ENCODE results near the gene FAM81A. TPM values are rescaled to one million over a fixed set of nuclear protein-coding genes. Genes with fewer than 3 reads are reported as not detected.

FAM81A gene
- under 1 TPM; under 0.01 to 0.78 TPM for total RNA-seq

DNA sequence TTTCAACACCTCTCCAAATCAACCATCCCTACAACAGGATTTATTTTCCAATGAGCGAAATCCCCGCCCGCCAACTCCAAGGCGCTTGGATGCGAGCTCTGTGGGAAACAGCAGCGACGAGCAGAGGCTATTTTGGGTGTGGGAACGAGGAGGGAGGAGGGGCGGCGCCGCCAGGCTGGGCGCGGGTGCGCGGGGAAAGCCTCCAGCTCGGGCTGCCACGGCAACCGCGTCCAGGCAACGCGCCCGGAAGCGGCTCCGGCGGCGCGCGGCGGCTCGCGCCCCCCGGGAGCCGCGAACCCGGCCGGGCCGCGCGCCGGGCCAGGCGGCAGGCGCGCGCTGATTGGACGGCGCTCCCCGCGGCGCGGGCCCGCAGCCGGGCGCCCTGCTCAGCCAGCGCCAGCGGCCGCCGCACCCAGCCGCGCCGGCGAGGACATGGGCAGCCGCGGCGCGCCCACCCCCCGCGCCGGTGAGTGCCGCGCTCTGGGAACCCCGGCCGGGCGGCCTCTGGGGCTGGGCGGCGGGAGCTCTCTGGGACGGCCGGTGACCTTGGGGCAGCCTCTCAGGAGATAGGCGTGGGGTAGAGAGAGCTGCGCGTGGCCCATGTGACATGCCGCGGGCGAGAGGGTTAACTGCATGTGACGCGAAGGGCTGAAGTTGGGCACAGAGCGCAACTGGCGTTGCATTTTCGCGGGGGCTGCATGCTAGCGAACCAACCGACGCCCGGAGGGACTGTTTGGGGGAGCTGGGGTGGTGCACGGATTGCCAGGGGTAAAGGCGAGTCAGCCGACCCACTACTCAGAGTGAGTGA, at the start of gene FAM81A:
FAM81A (plus strand) TSS at position 370 of the 808 bp plus-strand sequence. CDS start 20,441 bp downstream, outside the sequence.
- Histone ChIP-seq H3K27ac (peak within 1 kb of the TSS in 1 of 4 donors; percentile 14), H3K9me3 (no peaks in the 10 kb centered on the region), H3K27me3 (no peaks in the 10 kb centered on the region), H3K4me3 (peak within 1 kb of the TSS in 1 of 2 donors; percentile 22), H3K4me1 (peaks cover 19% of the 10 kb centered on the region), H3K36me3 (replicated peaks in 1 of 2; ENCODE audit: insufficient read depth in 1 of 2, low read depth in 2 of 2) (no peaks in the 10 kb centered on the region)
- no peak for TF ChIP-seq POLR2A (IDR thresholded peaks at IDR 0.05)
- TF ChIP-seq CTCF (IDR thresholded peaks at IDR 0.05): no peak
- intact Hi-C loops (cut with DNase I): no loop called here
- WGBS, 2 donors: 0 to 1% methylated on average over 23 to 88 of the region's 96 CpGs
- ATAC-seq: peak; percentile 88
- DNase-seq: peak; percentile 69 to 82 (median 74)

DNA sequence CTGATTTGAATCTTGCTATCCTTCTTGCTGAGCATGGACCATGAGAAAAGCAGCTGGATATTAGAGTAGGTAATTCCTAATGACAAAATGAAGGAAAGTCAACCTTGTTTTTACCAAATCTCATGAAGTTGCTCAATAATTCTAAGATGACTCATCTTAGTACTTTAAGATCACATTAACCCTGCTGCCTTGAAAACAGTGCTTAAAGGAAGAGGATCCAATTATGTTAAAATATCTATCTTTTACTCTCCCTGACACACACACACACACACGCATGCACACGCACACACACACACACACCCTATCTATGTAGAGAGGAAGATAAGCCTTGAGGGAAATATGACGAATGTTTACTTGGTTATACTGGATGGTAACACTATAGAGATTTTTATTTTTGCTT, 49.3 kb upstream of the FAM81A start:
- 59 to 66% methylated on average over 3 of the region's 3 CpGs for WGBS, 2 donors
- Histone ChIP-seq H3K9me3 (no peaks in the 10 kb centered on the region), H3K36me3 (replicated peaks in 1 of 2; ENCODE audit: insufficient read depth in 1 of 2, low read depth in 2 of 2) (no peaks in the 10 kb centered on the region), H3K4me1 (no peaks in the 10 kb centered on the region), H3K27ac (no peak overlapping the region), H3K27me3 (no peaks in the 10 kb centered on the region), H3K4me3 (no peak overlapping the region)
- no peak for ATAC-seq
- intact Hi-C loops (cut with DNase I): no loop called here
- no peak for TF ChIP-seq POLR2A (IDR thresholded peaks at IDR 0.05)
- no peak for TF ChIP-seq CTCF (IDR thresholded peaks at IDR 0.05)
- no peak for DNase-seq

DNA sequence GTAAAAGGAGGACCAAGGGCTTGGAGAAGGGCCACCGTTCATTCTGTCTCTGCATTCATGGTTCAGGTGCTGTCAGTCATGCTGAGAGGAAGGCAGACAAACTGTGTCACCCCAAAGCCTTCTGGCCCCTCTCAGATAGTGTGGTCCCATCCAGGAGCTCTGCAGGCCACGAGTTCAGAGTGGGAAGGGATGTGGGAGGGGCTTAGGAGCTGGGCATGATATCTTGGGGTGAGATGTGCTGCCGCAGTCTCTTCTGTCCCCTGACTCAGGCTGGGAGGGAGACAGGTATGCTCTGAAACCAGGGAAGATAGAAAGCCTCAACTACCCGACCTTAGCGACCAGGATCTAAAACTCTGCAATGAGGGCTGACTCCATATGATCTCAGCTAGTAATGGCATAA, 45.7 kb upstream of the FAM81A start:
- intact Hi-C loops (cut with DNase I): no loop called here
- WGBS, 2 donors: 65 to 70% methylated on average over 5 of the region's 5 CpGs
- H3K27me3 ChIP-seq: no peaks in the 10 kb centered on the region

GRCh38 chr15:59394166-59394661, 43.8 kb upstream of the FAM81A start:
- intact Hi-C loops (cut with DNase I): no loop called here
- H3K9me3 ChIP-seq: no peaks in the 10 kb centered on the region
- H3K4me1 ChIP-seq: no peaks in the 10 kb centered on the region
- WGBS, 2 donors: 75 to 81% methylated on average over 9 of the region's 9 CpGs
- ATAC-seq (no peak), DNase-seq (no peak)
- H3K4me3 ChIP-seq: no peak overlapping the region
- TF ChIP-seq POLR2A (IDR thresholded peaks at IDR 0.05): no peak
- no peak for TF ChIP-seq CTCF (IDR thresholded peaks at IDR 0.05)
- H3K36me3 ChIP-seq (replicated peaks in 1 of 2; ENCODE audit: insufficient read depth in 1 of 2, low read depth in 2 of 2): no peaks in the 10 kb centered on the region
- no peak overlapping the region for H3K27ac ChIP-seq
- H3K27me3 ChIP-seq: no peaks in the 10 kb centered on the region

More for the DNA sequence above, 45.7 kb upstream of the FAM81A start:
- no peaks in the 10 kb centered on the region for H3K9me3 ChIP-seq
- no peak overlapping the region for H3K27ac ChIP-seq
- TF ChIP-seq POLR2A (IDR thresholded peaks at IDR 0.05): no peak
- no peak for TF ChIP-seq CTCF (IDR thresholded peaks at IDR 0.05)
- DNase-seq (no peak), ATAC-seq (no peak)
- H3K36me3 ChIP-seq (replicated peaks in 1 of 2; ENCODE audit: insufficient read depth in 1 of 2, low read depth in 2 of 2): no peaks in the 10 kb centered on the region
- no peak overlapping the region for H3K4me3 ChIP-seq
- no peaks in the 10 kb centered on the region for H3K4me1 ChIP-seq
